ENCODE data around the gene NTSR1. TPM values are rescaled to one million over a fixed set of nuclear protein-coding genes. Genes with fewer than 3 reads are reported as not detected.

The NTSR1 gene
- total RNA-seq, 1 experiment from 2014 or later = 7.8 TPM

GRCh38 chr20:62662422-62662821, 46.2 kb upstream of the NTSR1 start:
- intact Hi-C loops (cut with micrococcal nuclease) = no loop called here
- H3K9me2 ChIP-seq (replicated peaks; ENCODE audit: low read length) = no peaks in the 10 kb centered on the region
- no peaks in the 10 kb centered on the region for H3K9me3 ChIP-seq (ENCODE audit: low read length)
- peaks cover 28% of the 10 kb centered on the region for H3K79me2 ChIP-seq (ENCODE audit: low read length)
- no peak overlapping the region for H3K4me2 ChIP-seq (ENCODE audit: low read length)
- ChIA-PET CTCF (no interaction called here), POLR2A (ENCODE audit: unreplicated experiment) (no interaction called here)
- peaks cover 18% of the 10 kb centered on the region; the same call in 1 of the 2 replicates for H3K4me1 ChIP-seq (ENCODE audit: insufficient read depth, low read length)
- ATAC-seq = peak; percentile 3; the same call in 1 of the 2 replicates
- DNase-seq = peak; percentile 38
- BruUV-seq (replicated peaks) = no TSS peak
- peaks cover 45% of the 10 kb centered on the region; the same call in 1 of the 2 replicates for H3K36me3 ChIP-seq (ENCODE audit: low read depth, low read length)
- H3K27me3 ChIP-seq (ENCODE audit: low read length) = no peaks in the 10 kb centered on the region
- no peak for TF ChIP-seq EZH2 (IDR thresholded peaks at IDR 0.05; ENCODE audit: low read length, unreplicated experiment)
- no peak for TF ChIP-seq CTCF (conservative IDR thresholded peaks at IDR 0.05; ENCODE audit: low read depth, low read length)
- TF ChIP-seq EZH2phosphoT487 (IDR thresholded peaks at IDR 0.05; ENCODE audit: borderline replicate concordance, low read length) = no peak
- H3K9ac ChIP-seq (ENCODE audit: low read length) = no peak overlapping the region
- no peak overlapping the region for H2AFZ ChIP-seq (ENCODE audit: low read length)
- peaks cover 17% of the 10 kb centered on the region for H4K20me1 ChIP-seq (ENCODE audit: low read length)
- peak overlapping the region; percentile 39 for H3K27ac ChIP-seq (ENCODE audit: low read length)
- H3F3A ChIP-seq (ENCODE audit: low read length, unreplicated experiment) = peaks cover 3% of the 10 kb centered on the region
- H3K4me3 ChIP-seq (ENCODE audit: low read length) = no peak overlapping the region

- Histone ChIP-seq H3F3A (ENCODE audit: low read length, unreplicated experiment) (peaks cover 3% of the 10 kb centered on the region), H3K9me2 (replicated peaks; ENCODE audit: low read length) (no peaks in the 10 kb centered on the region), H3K4me1 (ENCODE audit: insufficient read depth, low read length) (peaks cover 18% of the 10 kb centered on the region; the same call in 1 of the 2 replicates), H3K9ac (ENCODE audit: low read length) (no peak overlapping the region), H3K4me2 (ENCODE audit: low read length) (no peak overlapping the region), H3K9me3 (ENCODE audit: low read length) (no peaks in the 10 kb centered on the region), H3K36me3 (ENCODE audit: low read depth, low read length) (peaks cover 44% of the 10 kb centered on the region; the same call in 1 of the 2 replicates), H4K20me1 (ENCODE audit: low read length) (peaks cover 7% of the 10 kb centered on the region; the same call in 1 of the 2 replicates), H2AFZ (ENCODE audit: low read length) (no peak overlapping the region), H3K27me3 (ENCODE audit: low read length) (no peaks in the 10 kb centered on the region), H3K27ac (ENCODE audit: low read length) (no peak overlapping the region), H3K79me2 (ENCODE audit: low read length) (peaks cover 19% of the 10 kb centered on the region; the same call in 1 of the 2 replicates), H3K4me3 (ENCODE audit: low read length) (no peak overlapping the region)
- DNase-seq (no peak), ATAC-seq (no peak)
- TF ChIP-seq EZH2phosphoT487 (IDR thresholded peaks at IDR 0.05; ENCODE audit: borderline replicate concordance, low read length) (no peak), CTCF (conservative IDR thresholded peaks at IDR 0.05; ENCODE audit: low read depth, low read length) (no peak), EZH2 (IDR thresholded peaks at IDR 0.05; ENCODE audit: low read length, unreplicated experiment) (no peak)
- ChIA-PET CTCF (no interaction called here), POLR2A (ENCODE audit: unreplicated experiment) (no interaction called here)
- BruUV-seq (replicated peaks) = no TSS peak
- intact Hi-C loops (cut with micrococcal nuclease) = no loop called here
Observed at GRCh38 chr20:62663145-62664018, 45.3 kb upstream of the NTSR1 start.
